ENCODE measurements around the gene PDCD1LG2.

DNA sequence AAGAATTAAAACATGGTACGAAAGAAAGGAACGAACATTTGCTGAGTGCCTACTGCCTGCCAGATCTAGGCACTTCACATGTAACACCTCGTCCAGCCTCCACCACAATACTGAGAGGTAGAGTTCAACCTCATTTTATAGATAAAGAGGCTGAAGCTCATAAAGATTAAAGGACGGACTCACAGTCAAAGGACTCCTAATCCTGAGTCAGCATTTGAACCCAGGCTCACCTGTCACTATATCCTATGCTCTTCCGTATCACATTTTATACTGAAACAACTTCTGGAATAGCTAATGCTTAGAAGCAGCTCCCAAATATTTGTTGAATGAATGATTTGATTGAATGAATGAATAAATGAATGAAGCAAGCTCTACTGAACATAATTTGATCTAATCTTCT lies 22.5 kb downstream of the PDCD1LG2 start:
- TF ChIP-seq CTCF (IDR thresholded peaks at IDR 0.05) = no peak
- no peak for TF ChIP-seq POLR2A (IDR thresholded peaks at IDR 0.05)
- no peak for TF ChIP-seq EP300 (IDR thresholded peaks at IDR 0.05)
- no peak for TF ChIP-seq POLR2AphosphoS5 (IDR thresholded peaks at IDR 0.05)

All from stomach (tissue), 4 donors.